ENCODE results near the gene HOXD11. TPM values are rescaled to one million over a fixed set of nuclear protein-coding genes. Genes with fewer than 3 reads are reported as not detected.

HOXD11 gene
- total RNA-seq, 2 experiments from 2014 or later: not detected

GRCh38 chr2:176085861-176086771, 21.0 kb upstream of the HOXD11 start:
- Histone ChIP-seq H2AFZ (ENCODE audit: low read length) (no peak overlapping the region), H3K9me2 (ENCODE audit: insufficient read depth, low read length) (no peaks in the 10 kb centered on the region), H4K20me1 (ENCODE audit: insufficient read depth, low read length) (no peaks in the 10 kb centered on the region), H3K27ac (ENCODE audit: low read depth, low read length, poor library complexity, severe bottlenecking) (no peak overlapping the region), H3K79me2 (ENCODE audit: insufficient read depth, low read depth, low read length) (no peaks in the 10 kb centered on the region), H3K4me1 (ENCODE audit: insufficient read depth, low read length, poor library complexity, severe bottlenecking) (no peaks in the 10 kb centered on the region), H3K4me3 (ENCODE audit: low read depth, low read length, poor library complexity, severe bottlenecking) (no peak overlapping the region), H3K36me3 (ENCODE audit: insufficient read depth, low read length) (no peaks in the 10 kb centered on the region), H3K4me2 (ENCODE audit: low read length) (no peak overlapping the region), H3K9me3 (ENCODE audit: low read length) (no peaks in the 10 kb centered on the region)
- BruUV-seq (replicated peaks): no TSS peak
- intact Hi-C loops (cut with micrococcal nuclease; ENCODE audit: unreplicated experiment): no loop called here
- TF ChIP-seq EZH2phosphoT487 (IDR thresholded peaks at IDR 0.05; ENCODE audit: borderline replicate concordance, low read depth, low read length) (no peak), CTCF (conservative IDR thresholded peaks at IDR 0.05; ENCODE audit: low read length) (peak; percentile 45; the same call in 1 of the 2 replicates)
- CTCF ChIA-PET (ENCODE audit: unreplicated experiment): interaction anchor here (0.6 to 0.9 kb wide), 2 partner anchors 12 to 1590 kb away, joined by 3 read pairs; no protein-coding TSS in a partner anchor
- no peak for DNase-seq (ENCODE audit: low spot score)
- POLR2A ChIA-PET: no interaction called here

- CTCF ChIA-PET (ENCODE audit: unreplicated experiment): no interaction called here
- TF ChIP-seq EZH2phosphoT487 (IDR thresholded peaks at IDR 0.05; ENCODE audit: borderline replicate concordance, low read depth, low read length) (no peak), CTCF (conservative IDR thresholded peaks at IDR 0.05; ENCODE audit: low read length) (no peak)
- DNase-seq (ENCODE audit: low spot score): no peak
- Histone ChIP-seq H4K20me1 (ENCODE audit: insufficient read depth, low read length) (no peaks in the 10 kb centered on the region), H3K79me2 (ENCODE audit: insufficient read depth, low read depth, low read length) (no peaks in the 10 kb centered on the region), H3K9me3 (ENCODE audit: low read length) (no peaks in the 10 kb centered on the region), H3K4me1 (ENCODE audit: insufficient read depth, low read length, poor library complexity, severe bottlenecking) (no peaks in the 10 kb centered on the region), H3K4me3 (ENCODE audit: low read depth, low read length, poor library complexity, severe bottlenecking) (no peak overlapping the region), H3K27ac (ENCODE audit: low read depth, low read length, poor library complexity, severe bottlenecking) (no peak overlapping the region), H3K36me3 (ENCODE audit: insufficient read depth, low read length) (no peaks in the 10 kb centered on the region), H2AFZ (ENCODE audit: low read length) (no peak overlapping the region), H3K9me2 (ENCODE audit: insufficient read depth, low read length) (no peaks in the 10 kb centered on the region), H3K4me2 (ENCODE audit: low read length) (no peak overlapping the region)
- POLR2A ChIA-PET: no interaction called here
- intact Hi-C loops (cut with micrococcal nuclease; ENCODE audit: unreplicated experiment): no loop called here
- BruUV-seq (replicated peaks): no TSS peak
These were observed 19.6 kb upstream of the HOXD11 start for GRCh38 chr2:176087330-176088047.
